HCT116 (cell line): ENCODE measurements around the gene PGPEP1.

Source experiments
- CTCF ChIP-seq, 3 experiments: fragments of 200-600 bp in 1 of 3; sonication (generic) in 1 of 3; IDR thresholded peaks in 2 of 3; conservative IDR thresholded peaks in 1 of 3; 2 replicates each; pipeline ENCODE4 v1.5.1; 2012 to 2017; ENCODE audit warnings: low read depth in 2 of 3, low read length in 2 of 3, antibody characterized with exemption in 1 of 3, borderline replicate concordance in 1 of 3, control low read depth in 1 of 3, mild to moderate bottlenecking in 1 of 3, mixed read lengths in 1 of 3, mixed run types in 1 of 3, moderate library complexity in 1 of 3; ENCODE audit not compliant: insufficient read depth in 1 of 3
- EGR1 ChIP-seq: IDR thresholded peaks from 2 replicates; pipeline ENCODE4 v1.6.1; 2012; ENCODE audit warnings: low read depth
- ELF1 ChIP-seq: IDR thresholded peaks from 2 replicates; pipeline ENCODE4 v1.6.1; 2012; ENCODE audit warnings: low read depth, borderline replicate concordance
- EZH2 ChIP-seq: fragments of 200-600 bp; sonication (generic); IDR thresholded peaks from 2 replicates; pipeline ENCODE4 v1.6.1; 2017; ENCODE audit warnings: antibody characterized with exemption, mixed run types
- EZH2phosphoT487 ChIP-seq: fragments of 200-600 bp; IDR thresholded peaks from 2 replicates; pipeline ENCODE4 v1.6.1; 2018; ENCODE audit warnings: antibody characterized with exemption, borderline replicate concordance
- MAX ChIP-seq: IDR thresholded peaks from 2 replicates; pipeline ENCODE4 v1.6.1; 2012
- REST ChIP-seq: IDR thresholded peaks from 2 replicates; pipeline ENCODE4 v1.6.1; 2012; ENCODE audit warnings: low read depth
- YY1 ChIP-seq: IDR thresholded peaks from 2 replicates; pipeline ENCODE4 v1.6.1; 2011; ENCODE audit warnings: low read length, low read depth, moderate library complexity, mild to moderate bottlenecking; ENCODE audit not compliant: insufficient replicate concordance; ENCODE audit errors: extremely low read depth

GRCh38 chr19:18304458-18305310, 35.7 kb upstream of the PGPEP1 start:
- no peak for TF ChIP-seq YY1
- no peak for TF ChIP-seq CTCF (IDR thresholded peaks at IDR 0.05 in 2 of 3, conservative IDR thresholded peaks at IDR 0.05 in 1 of 3; ENCODE audit: borderline replicate concordance in 1 of 3, insufficient read depth in 1 of 3, low read depth in 2 of 3, low read length in 2 of 3)
- no peak for TF ChIP-seq REST
- no peak for TF ChIP-seq MAX
- no peak for TF ChIP-seq EZH2phosphoT487
- TF ChIP-seq ELF1 = no peak
- TF ChIP-seq EZH2 = no peak
- peak; percentile 85 for TF ChIP-seq EGR1
